ENCODE measurements around the gene RASSF5.

RASSF5 gene

DNA sequence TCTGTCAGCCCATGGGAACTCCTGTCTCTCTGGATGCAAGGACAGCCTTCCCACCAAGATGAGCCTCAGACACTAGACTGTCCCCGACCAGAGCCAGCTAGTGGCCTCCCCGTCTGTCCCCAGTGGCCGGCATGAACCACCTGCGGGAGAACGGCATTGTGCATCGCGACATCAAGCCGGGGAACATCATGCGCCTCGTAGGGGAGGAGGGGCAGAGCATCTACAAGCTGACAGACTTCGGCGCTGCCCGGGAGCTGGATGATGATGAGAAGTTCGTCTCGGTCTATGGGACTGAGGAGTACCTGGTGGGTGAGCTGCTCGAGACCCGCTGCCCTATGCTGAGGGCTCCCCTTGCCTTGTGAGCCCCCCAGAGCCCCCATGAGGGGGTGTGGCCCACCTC, 31.3 kb upstream of the RASSF5 start:
- TF ChIP-seq CTCF (IDR thresholded peaks at IDR 0.05; ENCODE audit: low read depth, low read length) = no peak
- no peak overlapping the region for H3K4me3 ChIP-seq (ENCODE audit: low read depth, low read length)

DNA sequence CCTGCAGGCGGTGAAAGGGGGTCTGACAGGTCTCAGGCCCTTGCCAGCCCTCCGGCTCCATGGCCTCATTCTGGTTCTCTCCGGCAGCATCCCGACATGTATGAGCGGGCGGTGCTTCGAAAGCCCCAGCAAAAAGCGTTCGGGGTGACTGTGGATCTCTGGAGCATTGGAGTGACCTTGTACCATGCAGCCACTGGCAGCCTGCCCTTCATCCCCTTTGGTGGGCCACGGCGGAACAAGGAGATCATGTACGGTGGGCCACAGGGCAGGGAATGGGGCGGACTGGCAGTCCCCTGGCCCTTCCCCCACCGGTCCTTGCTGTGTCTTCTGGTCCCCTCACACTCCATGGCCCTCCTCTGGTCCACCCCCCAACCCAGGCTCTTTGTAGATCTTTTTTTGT, 30.7 kb upstream of the RASSF5 start:
- no peak for TF ChIP-seq CTCF (IDR thresholded peaks at IDR 0.05; ENCODE audit: low read depth, low read length)
- H3K4me3 ChIP-seq (ENCODE audit: low read depth, low read length) = no peak overlapping the region

GRCh38 chr1:206477110-206477509, 30.2 kb upstream of the RASSF5 start:
- no peak overlapping the region for H3K4me3 ChIP-seq (ENCODE audit: low read depth, low read length)
- TF ChIP-seq CTCF (IDR thresholded peaks at IDR 0.05; ENCODE audit: low read depth, low read length) = no peak

- H3K4me3 ChIP-seq (ENCODE audit: low read depth, low read length) = no peak overlapping the region
- TF ChIP-seq CTCF (IDR thresholded peaks at IDR 0.05; ENCODE audit: low read depth, low read length) = no peak
These were observed 29.6 kb upstream of the RASSF5 start for GRCh38 chr1:206477581-206478380.

- no peak overlapping the region for H3K4me3 ChIP-seq (ENCODE audit: low read depth, low read length)
- 0 out of 2 replicates have a peak, but pooled peaks have one; percentile 2 for TF ChIP-seq CTCF (IDR thresholded peaks at IDR 0.05; ENCODE audit: low read depth, low read length)
These were observed 28.6 kb upstream of the RASSF5 start for GRCh38 chr1:206478746-206479145.

DNA sequence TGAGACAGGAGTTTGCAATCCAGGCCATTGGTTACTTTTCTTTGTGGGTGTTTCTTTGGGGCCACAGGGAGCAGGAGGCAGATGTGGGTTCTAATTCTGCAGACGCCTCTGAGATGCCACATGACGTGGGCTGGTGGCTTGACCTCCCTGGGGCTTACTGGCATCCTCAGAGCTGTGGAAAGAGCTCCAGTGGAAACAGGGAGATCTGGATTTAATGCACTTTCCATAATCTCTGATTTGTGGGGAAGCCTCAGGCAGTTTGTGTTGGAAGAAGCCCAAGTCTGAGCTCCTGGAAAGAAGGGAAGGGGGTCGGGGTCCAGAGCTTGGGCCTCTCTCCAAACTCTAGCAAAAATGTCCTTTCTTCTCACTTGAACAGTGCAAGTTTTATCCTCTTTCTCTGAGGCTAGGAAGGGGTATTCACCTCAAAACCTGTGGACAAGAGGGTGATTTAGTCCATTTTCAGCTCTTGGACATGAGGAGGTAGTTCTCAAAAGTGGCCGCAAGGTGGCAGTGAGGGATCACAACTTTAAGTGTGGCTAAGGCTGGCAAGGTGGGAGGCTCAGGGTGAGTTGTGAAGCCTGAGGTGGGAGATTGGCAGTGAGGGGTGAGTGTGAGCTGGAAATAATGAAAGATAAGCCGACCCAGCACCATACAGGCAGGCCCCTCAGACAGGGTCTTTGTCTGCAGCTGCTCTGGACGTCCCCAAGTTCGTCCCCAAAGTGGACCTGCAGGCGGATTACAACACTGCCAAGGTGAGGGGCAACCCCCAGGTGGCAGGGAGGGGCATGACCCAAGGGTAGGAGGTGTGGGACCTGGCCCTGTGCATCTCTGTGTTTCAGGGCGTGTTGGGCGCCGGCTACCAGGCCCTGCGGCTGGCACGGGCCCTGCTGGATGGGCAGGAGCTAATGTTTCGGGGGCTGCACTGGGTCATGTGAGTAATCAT, 27.9 kb upstream of the RASSF5 start:
- H3K4me3 ChIP-seq (ENCODE audit: low read depth, low read length) = no peak overlapping the region
- TF ChIP-seq CTCF (IDR thresholded peaks at IDR 0.05; ENCODE audit: low read depth, low read length) = peak; percentile 75

GRCh38 chr1:206480211-206480610, 27.1 kb upstream of the RASSF5 start:
- TF ChIP-seq CTCF (IDR thresholded peaks at IDR 0.05; ENCODE audit: low read depth, low read length) = no peak
- H3K4me3 ChIP-seq (ENCODE audit: low read depth, low read length) = no peak overlapping the region

All from WI38 (cell line).